HepG2 (cell line): ENCODE measurements around the gene HARBI1. TPM values are rescaled to one million over a fixed set of nuclear protein-coding genes. Genes with fewer than 3 reads are reported as not detected.

Experiments used
- BRF2 ChIP-seq: sonication (generic); formaldehyde crosslinking; IDR thresholded peaks from 2 replicates; pipeline ENCODE4 v1.8.1; 2022; ENCODE audit warnings: mild to moderate bottlenecking, missing genetic modification reagents
- E2F5 ChIP-seq: sonication (generic); formaldehyde crosslinking; conservative IDR thresholded peaks from 2 replicates; pipeline ENCODE4 v1.4.0; 2020; ENCODE audit warnings: missing genetic modification reagents
- FOXJ3 ChIP-seq: sonication (generic); formaldehyde crosslinking; IDR thresholded peaks from 2 replicates; pipeline ENCODE4 v1.4.0; 2020; ENCODE audit warnings: missing genetic modification reagents, mild to moderate bottlenecking, borderline replicate concordance
- MXI1 ChIP-seq: IDR thresholded peaks from 3 replicates; pipeline ENCODE4 v1.6.1; 2012; ENCODE audit warnings: low read depth, low read length, inconsistent platforms, borderline replicate concordance
- NR1H2 ChIP-seq: sonication (generic); formaldehyde crosslinking; IDR thresholded peaks from 2 replicates; pipeline ENCODE4 v1.8.1; 2022; ENCODE audit warnings: low read depth, missing genetic modification reagents, borderline replicate concordance
- PATZ1 ChIP-seq: sonication (generic); formaldehyde crosslinking; IDR thresholded peaks from 2 replicates; pipeline ENCODE4 v1.4.0; 2020; ENCODE audit warnings: missing genetic modification reagents
- RBFOX2 ChIP-seq: fragments of 200-400 bp; formaldehyde crosslinking; IDR thresholded peaks from 2 replicates; pipeline ENCODE4 v1.6.1; 2017; ENCODE audit warnings: low read depth, mild to moderate bottlenecking, low read length
- SMAD1 ChIP-seq: sonication (generic); formaldehyde crosslinking; IDR thresholded peaks from 2 replicates; pipeline ENCODE4 v1.4.0; 2020; ENCODE audit warnings: missing genetic modification reagents, low read depth, mild to moderate bottlenecking, borderline replicate concordance
- SNAPC5 ChIP-seq: sonication (generic); formaldehyde crosslinking; IDR thresholded peaks from 2 replicates; pipeline ENCODE4 v1.8.1; 2023; ENCODE audit warnings: mild to moderate bottlenecking, missing genetic modification reagents, borderline replicate concordance
- TRIM24 ChIP-seq: sonication (generic); formaldehyde crosslinking; IDR thresholded peaks from 2 replicates; pipeline ENCODE4 v1.8.0; 2022; ENCODE audit warnings: mild to moderate bottlenecking, missing genetic modification reagents
- U2AF1 ChIP-seq: fragments of 200-400 bp; formaldehyde crosslinking; optimal IDR thresholded peaks from 2 replicates; pipeline ENCODE3; 2017; ENCODE audit warnings: mild to moderate bottlenecking, low read depth, low read length
- ZMYM2 ChIP-seq: sonication (generic); formaldehyde crosslinking; IDR thresholded peaks from 2 replicates; pipeline ENCODE4 v1.8.0; 2022; ENCODE audit warnings: mild to moderate bottlenecking, missing genetic modification reagents
- ZNF225 ChIP-seq: sonication (generic); formaldehyde crosslinking; IDR thresholded peaks from 2 replicates; pipeline ENCODE4 v1.4.0; 2020; ENCODE audit warnings: mild to moderate bottlenecking, missing genetic modification reagents
- ZNF230 ChIP-seq: sonication (generic); formaldehyde crosslinking; IDR thresholded peaks from 2 replicates; pipeline ENCODE4 v1.4.0; 2020; ENCODE audit warnings: mild to moderate bottlenecking, missing genetic modification reagents
- ZNF501 ChIP-seq: sonication (generic); formaldehyde crosslinking; IDR thresholded peaks from 2 replicates; pipeline ENCODE4 v1.5.1; 2020; ENCODE audit warnings: mild to moderate bottlenecking, moderate library complexity, missing genetic modification reagents
- ZNF574 ChIP-seq: sonication (generic); formaldehyde crosslinking; IDR thresholded peaks from 2 replicates; pipeline ENCODE4 v1.4.0; 2020; ENCODE audit warnings: missing genetic modification reagents
- ZNF780A ChIP-seq: sonication (generic); formaldehyde crosslinking; IDR thresholded peaks from 2 replicates; pipeline ENCODE4 v1.8.0; 2022; ENCODE audit warnings: mild to moderate bottlenecking, missing genetic modification reagents, moderate library complexity
- polyA plus RNA-seq, 8 experiments: library from polyadenylated mRNA; depleted of rRNA in 3 of 8; stranded (reverse) in 7 of 8; unstranded in 1 of 8; fragments of >200 nt; fragmentation: Illumina TruSeq in 4 of 8; extraction: Trizol in 4 of 8; gene quantifications; 2 replicates each; pipeline versions ENCODE4 v1.2.1 to v1.2.3, GENCODE V29; 2011 to 2016; ENCODE audit warnings: low read depth in 4 of 8, missing spikeins in 1 of 8, mixed read lengths in 1 of 8; ENCODE audit not compliant: insufficient read depth in 1 of 8
- total RNA-seq, 5 experiments: library from RNA; depleted of rRNA; stranded (reverse); fragments of >200 nt; fragmentation: Illumina TruSeq; extraction: Trizol; gene quantifications; 2 replicates each; pipeline ENCODE4 v1.2.3, GENCODE V29; 2016; ENCODE audit warnings: low read depth in 1 of 5

Gene HARBI1
- total and polyA plus RNA-seq, 2 of the 13 experiments (the other 11 are each of a cell fraction or from before 2014, with no cell fraction given): 2.5 to 4.8 TPM

GRCh38 chr11:46617134-46617971 is at the start of gene HARBI1, which contains the start of gene ATG13 (continued):
- peak; percentile 85 for TF ChIP-seq ZNF574 (CRISPR knock-in tag)
- peak; percentile 69; the same call in 1 of the 2 replicates for TF ChIP-seq ZMYM2 (CRISPR knock-in tag)
- TF ChIP-seq PATZ1: peak; percentile 35
- peak; percentile 42; the same call in 1 of the 2 replicates for TF ChIP-seq E2F5
- TF ChIP-seq ZNF230 (CRISPR knock-in tag): 0 out of 2 replicates have a peak, but pooled peaks have one; percentile 9
- TF ChIP-seq BRF2 (CRISPR knock-in tag): no peak
- peak; percentile 68 for TF ChIP-seq ZNF501 (CRISPR knock-in tag)
- TF ChIP-seq U2AF1: peak; percentile 61
- TF ChIP-seq ZNF780A (CRISPR knock-in tag): 0 out of 2 replicates have a peak, but pooled peaks have one; percentile 27
- TF ChIP-seq SMAD1 (CRISPR knock-in tag): 0 out of 2 replicates have a peak, but pooled peaks have one; percentile 15
- 0 out of 2 replicates have a peak, but pooled peaks have one; percentile 24 for TF ChIP-seq FOXJ3 (CRISPR knock-in tag)
- no peak for TF ChIP-seq NR1H2 (CRISPR knock-in tag)
- TF ChIP-seq TRIM24 (CRISPR knock-in tag): no peak
- TF ChIP-seq ZNF225: 0 out of 2 replicates have a peak, but pooled peaks have one; percentile 73
- peak; percentile 82 for TF ChIP-seq RBFOX2
- peak; percentile 89; the same call in 1 of the 3 replicates for TF ChIP-seq MXI1
- 0 out of 2 replicates have a peak, but pooled peaks have one; percentile 25 for TF ChIP-seq SNAPC5
